H1 (cell line): Measurements from ENCODE around the gene SESN1. TPM values are rescaled to one million over a fixed set of nuclear protein-coding genes. Genes with fewer than 3 reads are reported as not detected.

ENCODE experiments used
- CTCF ChIA-PET: fragments of 300-600 bp; sonication (Branson Sonifier 250); formaldehyde crosslinking; loops from one replicate; lab custom pipeline; 2021; ENCODE audit not compliant: partially characterized antibody; lab: Charles Lee
- POLR2A ChIA-PET: fragments of 300-600 bp; sonication (Branson Sonifier 250); formaldehyde crosslinking; loops from one replicate; lab custom pipeline; 2021; ENCODE audit warnings: inconsistent platforms; ENCODE audit not compliant: partially characterized antibody; lab: Charles Lee
- DNase-seq, 2 experiments: peaks; one replicate each; pipeline versions ENCODE4 v3.0.0 to v3.0.0-alpha.2; 2010 to 2022; ENCODE audit warnings: low spot score in 2 of 2, low read depth in 1 of 2, mixed read lengths in 1 of 2
- FAIRE-seq: peaks from 2 replicates; lab custom pipeline; 2011; peaks lifted over from hg19 to GRCh38; lab: Jason Lieb, UNC
- H2AFZ ChIP-seq: 2 replicates; pipeline ENCODE4 v1.8.1; 2012; ENCODE audit warnings: low read length, inconsistent platforms
- H2AK5ac ChIP-seq: 2 replicates; pipeline ENCODE4 v1.6.1; 2013; ENCODE audit warnings: low read depth, low read length
- H2BK120ac ChIP-seq: replicated peaks from 2 replicates; pipeline ENCODE3; 2013; ENCODE audit warnings: low read depth, low read length, inconsistent platforms
- H2BK12ac ChIP-seq: 2 replicates; pipeline ENCODE4 v1.6.1; 2013; ENCODE audit warnings: low read depth, low read length
- H2BK15ac ChIP-seq: 2 replicates; pipeline ENCODE4 v1.6.1; 2013; ENCODE audit warnings: low read length
- H2BK20ac ChIP-seq: 2 replicates; pipeline ENCODE4 v1.6.1; 2013; ENCODE audit warnings: low read length
- H2BK5ac ChIP-seq: 2 replicates; pipeline ENCODE4 v1.6.1; 2013; ENCODE audit warnings: low read depth, low read length
- H3K14ac ChIP-seq: 2 replicates; pipeline ENCODE4 v1.6.1; 2013; ENCODE audit warnings: inconsistent platforms; ENCODE audit not compliant: insufficient read length
- H3K18ac ChIP-seq: 2 replicates; pipeline ENCODE4 v1.6.1; 2013; ENCODE audit warnings: low read length; ENCODE audit errors: extremely low read depth
- H3K23ac ChIP-seq: 2 replicates; pipeline ENCODE4 v1.6.1; 2013; ENCODE audit warnings: inconsistent platforms; ENCODE audit not compliant: insufficient read length
- H3K23me2 ChIP-seq: 2 replicates; pipeline ENCODE4 v1.6.1; 2013; ENCODE audit warnings: low read depth, low read length
- H3K27ac ChIP-seq: 2 replicates; pipeline ENCODE4 v1.6.1; 2011; ENCODE audit warnings: low read depth, low read length, inconsistent platforms
- H3K27me3 ChIP-seq, 4 experiments: replicated peaks in 1 of 4; 1 replicate in 1 of 4; 2 replicates in 3 of 4; pipeline versions ENCODE4 v1.6.1 to v1.8.1; 2011 to 2013; ENCODE audit warnings: low read length in 3 of 4, mild to moderate bottlenecking in 3 of 4, inconsistent platforms in 2 of 4, mixed read lengths in 2 of 4, moderate library complexity in 1 of 4; ENCODE audit not compliant: control insufficient read depth in 3 of 4, insufficient read depth in 3 of 4; ENCODE audit errors: extremely low read depth in 1 of 4
- H3K36me3 ChIP-seq, 4 experiments: 2 replicates each; pipeline versions ENCODE4 v1.6.1 to v1.8.1; 2011 to 2013; ENCODE audit warnings: mild to moderate bottlenecking in 4 of 4, low read length in 3 of 4, moderate library complexity in 2 of 4, control low read depth in 1 of 4, inconsistent platforms in 1 of 4; ENCODE audit not compliant: insufficient read depth in 4 of 4, control insufficient read depth in 2 of 4
- H3K4ac ChIP-seq: replicated peaks from 2 replicates; pipeline ENCODE3; 2013; ENCODE audit warnings: low read length, low read depth, mixed read lengths, inconsistent platforms; ENCODE audit not compliant: insufficient read length
- H3K4me1 ChIP-seq, 4 experiments: replicated peaks in 1 of 4; 1 replicate in 1 of 4; 2 replicates in 3 of 4; pipeline versions ENCODE4 v1.6.1 to v1.8.1; 2011 to 2013; ENCODE audit warnings: low read length in 3 of 4, inconsistent platforms in 2 of 4, mixed read lengths in 1 of 4; ENCODE audit not compliant: insufficient read depth in 4 of 4, control insufficient read depth in 3 of 4
- H3K4me2 ChIP-seq, 2 experiments: 2 replicates each; pipeline versions ENCODE4 v1.6.1 to v1.8.1; 2011 to 2013; ENCODE audit warnings: low read depth in 2 of 2, low read length in 2 of 2, control low read depth in 1 of 2, inconsistent platforms in 1 of 2, mild to moderate bottlenecking in 1 of 2; ENCODE audit not compliant: insufficient read depth in 1 of 2
- H3K4me3 ChIP-seq, 4 experiments: fragments of 200-600, 300-600 bp in 1 of 4; sonication (generic), shearing (Covaris generic), sonication (Bioruptor Twin) in 1 of 4; 2 replicates each; pipeline versions ENCODE4 v1.5.1 to v1.8.1; 2011 to 2016; ENCODE audit warnings: low read length in 4 of 4, low read depth in 3 of 4, control low read depth in 2 of 4, inconsistent platforms in 2 of 4, mild to moderate bottlenecking in 2 of 4, mixed read lengths in 1 of 4, moderate library complexity in 1 of 4; ENCODE audit not compliant: insufficient read depth in 2 of 4; ENCODE audit errors: extremely low read depth in 1 of 4
- H3K56ac ChIP-seq: replicated peaks from 2 replicates; pipeline ENCODE3; 2013; ENCODE audit warnings: low read depth, mild to moderate bottlenecking, mixed read lengths, low read length, inconsistent platforms; ENCODE audit not compliant: insufficient read length
- H3K79me1 ChIP-seq: 2 replicates; pipeline ENCODE4 v1.6.1; 2013; ENCODE audit warnings: low read depth, low read length, control low read depth
- H3K79me2 ChIP-seq, 2 experiments: 2 replicates each; pipeline versions ENCODE4 v1.6.1 to v1.8.1; 2012 to 2013; ENCODE audit warnings: low read length in 2 of 2, mild to moderate bottlenecking in 2 of 2, inconsistent platforms in 1 of 2; ENCODE audit not compliant: insufficient read depth in 2 of 2, control insufficient read depth in 1 of 2
- H3K9ac ChIP-seq, 4 experiments: replicated peaks in 1 of 4; 1 replicate in 1 of 4; 2 replicates in 3 of 4; pipeline versions ENCODE4 v1.6.1 to v1.8.1; 2011 to 2013; ENCODE audit warnings: low read depth in 3 of 4, low read length in 3 of 4, control low read depth in 2 of 4, mild to moderate bottlenecking in 2 of 4, moderate library complexity in 2 of 4, inconsistent platforms in 1 of 4; ENCODE audit errors: extremely low read depth in 1 of 4
- H3K9me3 ChIP-seq, 2 experiments: 2 replicates each; pipeline versions ENCODE4 v1.6.1 to v1.8.1; 2012 to 2013; ENCODE audit warnings: mild to moderate bottlenecking in 2 of 2, moderate library complexity in 2 of 2, control low read depth in 1 of 2, inconsistent platforms in 1 of 2, low read depth in 1 of 2, low read length in 1 of 2, mixed read lengths in 1 of 2; ENCODE audit not compliant: insufficient read depth in 2 of 2
- H4K20me1 ChIP-seq, 2 experiments: replicated peaks in 1 of 2; 2 replicates each; pipeline versions ENCODE3 to v1.8.1; 2011 to 2013; ENCODE audit warnings: inconsistent platforms in 2 of 2, low read length in 2 of 2, mild to moderate bottlenecking in 1 of 2; ENCODE audit not compliant: insufficient read depth in 2 of 2, control insufficient read depth in 1 of 2
- H4K5ac ChIP-seq: 2 replicates; pipeline ENCODE4 v1.6.1; 2013; ENCODE audit warnings: low read length, low read depth, mixed read lengths, inconsistent platforms; ENCODE audit not compliant: insufficient read length
- H4K8ac ChIP-seq: 2 replicates; pipeline ENCODE4 v1.8.0; 2013; ENCODE audit warnings: mild to moderate bottlenecking, moderate library complexity, low read length, inconsistent platforms; ENCODE audit not compliant: insufficient read depth; ENCODE audit errors: extremely low read depth
- H4K91ac ChIP-seq: replicated peaks from 2 replicates; pipeline ENCODE3; 2013; ENCODE audit warnings: low read length, mixed read lengths, inconsistent platforms; ENCODE audit not compliant: insufficient read length
- BACH1 ChIP-seq: IDR thresholded peaks from 2 replicates; pipeline ENCODE4 v1.6.1; 2012; ENCODE audit warnings: low read length, improper control_type of control experiment
- CBX5 ChIP-seq: fragments of 300-800, 300-1000 bp; sonication (generic); IDR thresholded peaks from 2 replicates; pipeline ENCODE4 v1.7.1; 2016; ENCODE audit warnings: antibody characterized with exemption, low read length, low read depth
- CREB1 ChIP-seq: IDR thresholded peaks from 2 replicates; pipeline ENCODE4 v1.6.1; 2012; ENCODE audit warnings: inconsistent platforms
- CTBP2 ChIP-seq: IDR thresholded peaks from 2 replicates; pipeline ENCODE4 v1.7.0; 2011; ENCODE audit warnings: borderline replicate concordance, mild to moderate bottlenecking, moderate library complexity, mixed read lengths, low read length; ENCODE audit not compliant: insufficient read depth, insufficient read length
- EP300 ChIP-seq, 2 experiments: IDR thresholded peaks; 1 replicate in 1 of 2; 2 replicates in 1 of 2; pipeline ENCODE4 v1.6.1; 2011 to 2012; ENCODE audit warnings: low read depth in 2 of 2, low read length in 2 of 2, mild to moderate bottlenecking in 2 of 2, borderline replicate concordance in 1 of 2, inconsistent platforms in 1 of 2, moderate library complexity in 1 of 2
- HDAC2 ChIP-seq, 2 experiments: fragments of 300-600 bp in 1 of 2; sonication (generic) in 1 of 2; IDR thresholded peaks; 2 replicates each; pipeline ENCODE4 v1.6.1; 2011 to 2012; ENCODE audit warnings: low read depth in 2 of 2, low read length in 2 of 2, mild to moderate bottlenecking in 2 of 2, moderate library complexity in 2 of 2, borderline replicate concordance in 1 of 2, inconsistent platforms in 1 of 2
- HDAC6 ChIP-seq: IDR thresholded peaks from one replicate; pipeline ENCODE4 v1.7.1; 2012; ENCODE audit warnings: low read depth, mild to moderate bottlenecking, inconsistent platforms, low read length, moderate library complexity
- JUND ChIP-seq: IDR thresholded peaks from 2 replicates; pipeline ENCODE4 v1.6.1; 2011; ENCODE audit warnings: mild to moderate bottlenecking, improper control_type of control experiment, low read length
- KDM1A ChIP-seq: fragments of 200-600, 300-600 bp; sonication (generic); IDR thresholded peaks from 2 replicates; pipeline ENCODE4 v1.7.1; 2016; ENCODE audit warnings: mild to moderate bottlenecking, low read length, borderline replicate concordance
- KDM4A ChIP-seq: IDR thresholded peaks from one replicate; pipeline ENCODE4 v1.7.1; 2012; ENCODE audit warnings: low read depth, mild to moderate bottlenecking, moderate library complexity, low read length, inconsistent platforms; ENCODE audit not compliant: severe bottlenecking
- KDM5A ChIP-seq: fragments of 200-600 bp; IDR thresholded peaks from 2 replicates; pipeline ENCODE4 v1.7.1; 2012; ENCODE audit warnings: mild to moderate bottlenecking, low read length, inconsistent platforms, mixed read lengths
- RFX5 ChIP-seq: IDR thresholded peaks from 2 replicates; pipeline ENCODE4 v1.6.1; 2011; ENCODE audit warnings: low read depth, low read length, improper control_type of control experiment, borderline replicate concordance
- SRF ChIP-seq: IDR thresholded peaks from 2 replicates; pipeline ENCODE4 v1.6.1; 2011; ENCODE audit warnings: mild to moderate bottlenecking, low read depth, low read length, moderate library complexity
- SUZ12 ChIP-seq: fragments of 200-600 bp; sonication (generic); IDR thresholded peaks from 2 replicates; pipeline ENCODE4 v1.6.1; 2012; ENCODE audit warnings: mild to moderate bottlenecking, inconsistent platforms, low read length, moderate library complexity, mixed read lengths
- WGBS, 2 experiments: shearing (Covaris generic) in 1 of 2; methylation state at CpG; one replicate each; pipeline versions ENCODE4 v1.1.6 to v1.1.7; 2013 to 2015; ENCODE audit warnings: low lambda C conversion rate in 2 of 2, mixed read lengths in 2 of 2, inconsistent platforms in 1 of 2, low coverage in 1 of 2, missing lambda C conversion rate in 1 of 2; ENCODE audit not compliant: insufficient replicate concordance in 2 of 2, insufficient coverage in 1 of 2, insufficient read length in 1 of 2; ENCODE audit errors: extremely low coverage in 1 of 2, missing lambda C conversion rate in 1 of 2; 5-methylcytosine and 5-hydroxymethylcytosine counted together
- polyA plus RNA-seq, 7 experiments: library from polyadenylated mRNA; depleted of rRNA in 3 of 7; stranded (reverse) in 5 of 7; unstranded in 2 of 7; fragments of >200 nt in 5 of 7; fragments of 200-250 nt in 2 of 7; gene quantifications; 1 replicate in 5 of 7; 2 replicates in 1 of 7; 4 replicates in 1 of 7; pipeline versions ENCODE4 v1.2.1 to v1.2.3, GENCODE V29; 2011 to 2013; ENCODE audit warnings: missing spikeins in 2 of 7, mixed read lengths in 2 of 7
- total RNA-seq: library from RNA; stranded (reverse); fragmentation: NEBNext Ultra II Directional; extraction: Animal tissue kit (Norgen Biotek cat#: 25700); gene quantifications from 2 replicates; pipeline ENCODE4 v1.2.1, GENCODE V29; 2021

SESN1 gene
- total and polyA plus RNA-seq, 2 of the 8 experiments (the other 6 are each of a cell fraction or from before 2014, with no cell fraction given): 12.8 to 15.6 TPM

- Histone ChIP-seq H2AK5ac (no peak overlapping the region), H2BK15ac (no peak overlapping the region), H4K91ac (no peak overlapping the region), H2BK20ac (no peak overlapping the region), H4K20me1 (no peaks in the 10 kb centered on the region), H2BK120ac (no peak overlapping the region), H4K5ac (no peak overlapping the region), H4K8ac (no peak overlapping the region), H3K18ac (no peak overlapping the region), H3K4me3 (no peak overlapping the region), H2BK12ac (no peak overlapping the region), H3K9ac (no peak overlapping the region), H3K9me3 (no peaks in the 10 kb centered on the region), H3K36me3 (no peaks in the 10 kb centered on the region), H3K79me2 (no peaks in the 10 kb centered on the region), H3K27ac (no peak overlapping the region), H3K23ac (no peak overlapping the region), H3K4me2 (no peak overlapping the region), H2BK5ac (no peak overlapping the region; the same call in 1 of the 2 replicates), H3K79me1 (no peaks in the 10 kb centered on the region), H3K23me2 (no peaks in the 10 kb centered on the region), H3K56ac (no peak overlapping the region), H3K27me3 (no peaks in the 10 kb centered on the region), H3K4ac (no peak overlapping the region), H2AFZ (no peak overlapping the region), H3K4me1 (peaks cover 1 to 6% (median 2%) of the 10 kb centered on the region in 4 experiments), H3K14ac (no peak overlapping the region)
- FAIRE-seq (no peak), DNase-seq (no peak)
- WGBS, 2 experiments: 92% methylated on average over 5 of the region's 5 CpGs; no CpG with 5 or more reads in 1 of the 2 experiments
- ChIA-PET POLR2A (no interaction called here), CTCF (interaction anchor here (0.7 to 1.5 kb wide), 6 partner anchors 20 to 416 kb away, joined by 3 read pairs; no protein-coding TSS in a partner anchor)
- TF ChIP-seq CBX5: no peak
- TF ChIP-seq JUND: no peak
- TF ChIP-seq SRF: no peak
- TF ChIP-seq BACH1: no peak
- TF ChIP-seq KDM4A: no peak
- TF ChIP-seq RFX5: no peak
- TF ChIP-seq CREB1: no peak
- TF ChIP-seq SUZ12: no peak
- TF ChIP-seq KDM5A: no peak
- no peak for TF ChIP-seq HDAC6
- TF ChIP-seq KDM1A: no peak
- no peak for TF ChIP-seq CTBP2
- TF ChIP-seq EP300 (IDR thresholded peaks at IDR 0.05; ENCODE audit: borderline replicate concordance in 1 of 2, low read depth in 2 of 2, low read length in 2 of 2): no peak
- TF ChIP-seq HDAC2 (IDR thresholded peaks at IDR 0.05; ENCODE audit: borderline replicate concordance in 1 of 2, low read depth in 2 of 2, low read length in 2 of 2): no peak
Observed at GRCh38 chr6:108940741-108941140, 153.9 kb downstream of the SESN1 start.
